Measurements from ENCODE around the gene MROH9. TPM values are rescaled to one million over a fixed set of nuclear protein-coding genes. Genes with fewer than 3 reads are reported as not detected.

Gene MROH9
- not detected for total RNA-seq

- in situ Hi-C loops (cut with MboI; ENCODE audit: low sequenced_read_pairs in 4 of 4) = loop anchor here in 2 of 4 donors (10.0 to 25.0 kb wide), 2 partner anchors 998 to 1010 kb away; no protein-coding TSS in a partner anchor
- no peaks in the 10 kb centered on the region for H3K4me1 ChIP-seq
- H3K36me3 ChIP-seq = no peaks in the 10 kb centered on the region
- no peak within 1 kb of the TSS for H3K4me3 ChIP-seq
- TF ChIP-seq CTCF (IDR thresholded peaks at IDR 0.05 in 4 of 5, conservative IDR thresholded peaks at IDR 0.05 in 1 of 5) (no peak), POLR2A (IDR thresholded peaks at IDR 0.05) (no peak)
- no peak for ATAC-seq
- no peak within 1 kb of the TSS for H3K27ac ChIP-seq
- DNase-seq = no peak
- no peaks in the 10 kb centered on the region for H3K9me3 ChIP-seq
- no peaks in the 10 kb centered on the region for H3K27me3 ChIP-seq
- intact Hi-C loops (cut with DNase I; ENCODE audit: low total_unique reads) = no loop called here
These were observed at the start of gene MROH9 for GRCh38 chr1:170935231-170935630. TSS of gene MROH9 (plus strand) at chr1:170935534. CDS start at chr1:170945557, 10,023 bp downstream.

DNA sequence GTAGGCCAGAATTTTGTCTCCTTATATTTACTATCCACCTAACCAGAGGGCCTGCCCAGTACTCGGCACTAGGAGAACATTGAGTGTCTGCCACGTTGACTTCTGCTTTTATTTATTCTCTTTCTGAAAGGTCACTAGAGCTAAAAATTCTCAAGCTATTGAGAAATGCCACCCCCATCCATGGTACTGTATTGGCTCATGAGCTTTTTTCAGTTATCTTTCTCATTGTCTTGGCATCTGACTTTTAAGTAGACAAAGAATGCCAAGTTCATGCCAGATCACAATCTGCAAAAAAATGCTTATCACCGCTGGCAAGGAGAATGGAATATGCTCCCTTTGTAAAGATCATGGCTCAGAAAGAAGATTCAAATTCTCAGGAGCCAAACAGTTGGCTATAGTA is 49.8 kb upstream of the MROH9 start:
- no peak for ATAC-seq
- Histone ChIP-seq H3K36me3 (no peaks in the 10 kb centered on the region), H3K9me3 (no peaks in the 10 kb centered on the region), H3K4me1 (no peaks in the 10 kb centered on the region), H3K4me3 (no peak overlapping the region), H3K27ac (no peak overlapping the region), H3K27me3 (no peaks in the 10 kb centered on the region)
- in situ Hi-C loops (cut with MboI; ENCODE audit: low sequenced_read_pairs in 4 of 4) (loop anchor here in 1 of 4 donors (10.0 to 25.0 kb wide), 2 partner anchors 223 to 961 kb away; partner anchors contain the start of gene PRRX1), intact Hi-C loops (cut with DNase I; ENCODE audit: low total_unique reads) (loop anchor here (10.0 kb wide), 1 partner anchor 121 kb away; no protein-coding TSS in a partner anchor)
- no peak for TF ChIP-seq POLR2A (IDR thresholded peaks at IDR 0.05)
- TF ChIP-seq CTCF (IDR thresholded peaks at IDR 0.05 in 4 of 5, conservative IDR thresholded peaks at IDR 0.05 in 1 of 5) = no peak
- no peak for DNase-seq

DNA sequence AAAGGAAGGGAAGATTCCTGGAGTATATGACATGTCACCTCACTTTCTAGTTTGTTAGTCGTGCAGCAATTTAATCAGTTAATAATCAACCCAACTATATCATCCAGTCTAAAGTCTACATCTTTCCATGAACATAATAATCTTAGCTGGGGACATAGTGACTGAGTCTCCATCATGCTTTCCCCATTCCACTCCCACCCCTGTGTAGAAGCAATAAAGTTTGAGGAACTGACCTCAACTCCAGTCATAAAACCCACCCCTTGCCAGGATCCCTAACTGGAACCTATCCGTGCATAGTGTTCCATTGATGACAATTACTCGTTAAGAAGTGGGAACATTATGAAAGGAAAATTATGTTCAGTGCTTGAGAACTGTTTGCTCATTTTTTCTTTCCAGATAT is 48.9 kb upstream of the MROH9 start:
- H3K36me3 ChIP-seq = no peaks in the 10 kb centered on the region
- H3K27me3 ChIP-seq = no peaks in the 10 kb centered on the region
- no peaks in the 10 kb centered on the region for H3K9me3 ChIP-seq
- DNase-seq (no peak), ATAC-seq (no peak)
- TF ChIP-seq CTCF (IDR thresholded peaks at IDR 0.05 in 4 of 5, conservative IDR thresholded peaks at IDR 0.05 in 1 of 5) = no peak
- TF ChIP-seq POLR2A (IDR thresholded peaks at IDR 0.05) = no peak
- no peaks in the 10 kb centered on the region for H3K4me1 ChIP-seq
- in situ Hi-C loops (cut with MboI; ENCODE audit: low sequenced_read_pairs in 4 of 4) = loop anchor here in 1 of 4 donors (10.0 to 25.0 kb wide), 2 partner anchors 224 to 962 kb away; partner anchors contain the start of gene PRRX1
- no peak overlapping the region for H3K27ac ChIP-seq
- H3K4me3 ChIP-seq = no peak overlapping the region
- intact Hi-C loops (cut with DNase I; ENCODE audit: low total_unique reads) = loop anchor here (10.0 kb wide), 1 partner anchor 122 kb away; no protein-coding TSS in a partner anchor

DNA sequence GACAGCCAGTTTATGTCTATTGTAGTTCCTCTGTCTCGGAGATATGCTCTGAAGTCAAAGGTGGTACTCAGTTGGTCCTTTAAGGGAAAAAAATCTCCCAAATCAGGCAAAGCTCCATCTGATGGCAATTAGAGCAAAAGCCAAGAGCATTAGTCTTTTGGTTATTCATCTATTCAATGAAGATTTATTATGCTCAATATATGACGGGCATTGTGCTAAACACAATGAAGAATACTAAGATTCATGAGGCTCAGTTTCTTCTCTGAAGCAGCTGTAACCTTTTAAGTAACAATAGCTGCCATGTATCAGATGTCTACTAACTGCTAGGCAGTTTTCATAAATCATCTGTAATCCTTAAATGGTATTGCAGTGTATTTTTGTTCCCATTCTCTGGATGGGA is 47.6 kb upstream of the MROH9 start:
- intact Hi-C loops (cut with DNase I; ENCODE audit: low total_unique reads) = loop anchor here (10.0 kb wide), 1 partner anchor 123 kb away; no protein-coding TSS in a partner anchor
- Histone ChIP-seq H3K4me3 (no peak overlapping the region), H3K36me3 (no peaks in the 10 kb centered on the region), H3K9me3 (no peaks in the 10 kb centered on the region), H3K27me3 (no peaks in the 10 kb centered on the region), H3K4me1 (no peaks in the 10 kb centered on the region), H3K27ac (no peak overlapping the region)
- TF ChIP-seq POLR2A (IDR thresholded peaks at IDR 0.05) (no peak), CTCF (IDR thresholded peaks at IDR 0.05 in 4 of 5, conservative IDR thresholded peaks at IDR 0.05 in 1 of 5) (no peak)
- in situ Hi-C loops (cut with MboI; ENCODE audit: low sequenced_read_pairs in 4 of 4) = loop anchor here in 1 of 4 donors (10.0 to 25.0 kb wide), 2 partner anchors 225 to 963 kb away; partner anchors contain the start of gene PRRX1
- DNase-seq (no peak), ATAC-seq (no peak)
